GM19397 (cell line): ENCODE results near the gene SDSL.

ENCODE experiments used
- ATAC-seq: cut with Tn5 transposase; IDR thresholded peaks from one replicate; pipeline ENCODE4 v1.9.1; 2021; ENCODE audit warnings: mild to moderate bottlenecking, moderate library complexity; ENCODE audit not compliant: unreplicated experiment

SDSL gene

GRCh38 chr12:113479216-113479589, 57.0 kb downstream of the SDSL start:
- no peak for ATAC-seq

GRCh38 chr12:113479590-113480335, 57.6 kb downstream of the SDSL start:
- no peak for ATAC-seq

GRCh38 chr12:113480336-113480971, 58.3 kb downstream of the SDSL start:
- ATAC-seq: no peak

- ATAC-seq: no peak
Measured at GRCh38 chr12:113482334-113482733, 60.2 kb downstream of the SDSL start.

- no peak for ATAC-seq
Measured at GRCh38 chr12:113485330-113485729, 63.1 kb downstream of the SDSL start.

GRCh38 chr12:113486722-113487121, 64.5 kb downstream of the SDSL start:
- ATAC-seq: no peak
